K562 (cell line): ENCODE data around the gene DNAJB6. TPM values are rescaled to one million over a fixed set of nuclear protein-coding genes. Genes with fewer than 3 reads are reported as not detected.

ENCODE experiments used
- ATAC-seq: fragments of 200-7000 bp; cut with Tn5 transposase; 3 replicates; pipeline ENCODE4 v1.9.1; 2020; ENCODE audit warnings: moderate library complexity
- BruUV-seq: library from RNA; stranded (reverse); fragments of 400-500 nt; replicated peaks from 2 replicates; lab custom pipeline; 2021; lab: Mats Ljungman, UMichigan
- CTCF ChIA-PET: fragments of 300-600 bp; formaldehyde crosslinking; extraction: SDS; loops from one replicate; lab custom pipeline; 2021; ENCODE audit warnings: low intra/inter-chr PET ratio; lab: Yijun Ruan, JAX
- POLR2A ChIA-PET: fragments of 300-600, 350-650 bp; sonication (Branson Sonifier 250); formaldehyde crosslinking; extraction: SDS; loops from one replicate; lab custom pipeline; 2021; ENCODE audit warnings: antibody characterized with exemption, inconsistent platforms; lab: Yijun Ruan, JAX
- DNase-seq, 4 experiments: peaks; one replicate each; pipeline versions ENCODE4 v3.0.0 to v3.0.0-alpha.2; 2011 to 2018; ENCODE audit warnings: low spot score in 3 of 4, mixed read lengths in 3 of 4; ENCODE audit errors: extremely low read depth in 1 of 4
- FAIRE-seq: peaks from 2 replicates; lab custom pipeline; 2011; peaks lifted over from hg19 to GRCh38; lab: Jason Lieb, UNC
- H2AFZ ChIP-seq: 2 replicates; pipeline ENCODE4 v1.6.0; 2011; ENCODE audit warnings: low read depth, low read length, control low read depth, inconsistent platforms
- H3K27ac ChIP-seq: fragments of 200-600 bp; 3 replicates; pipeline ENCODE4 v1.8.0; 2011; ENCODE audit warnings: low read depth, mild to moderate bottlenecking, control low read depth, inconsistent platforms, low read length, moderate library complexity, mixed read lengths; ENCODE audit errors: extremely low read depth
- H3K27me3 ChIP-seq, 2 experiments: fragments of 300-600 bp in 1 of 2; 2 replicates in 1 of 2; 3 replicates in 1 of 2; pipeline versions ENCODE4 v1.6.0 to v1.8.0; 2011; ENCODE audit warnings: inconsistent platforms in 2 of 2, low read length in 2 of 2, mild to moderate bottlenecking in 1 of 2, mixed read lengths in 1 of 2, moderate library complexity in 1 of 2; ENCODE audit not compliant: control insufficient read depth in 2 of 2, insufficient read depth in 2 of 2
- H3K36me3 ChIP-seq: fragments of 300-600 bp; 3 replicates; pipeline ENCODE4 v1.8.0; 2011; ENCODE audit warnings: mild to moderate bottlenecking, low read length, inconsistent platforms; ENCODE audit not compliant: control insufficient read depth, insufficient read depth
- H3K4me1 ChIP-seq, 2 experiments: fragments of 200-600 bp in 1 of 2; replicated peaks in 1 of 2; 2 replicates in 1 of 2; 3 replicates in 1 of 2; pipeline versions ENCODE4 v1.5.1 to v1.8.0; 2011; ENCODE audit warnings: inconsistent platforms in 2 of 2, low read length in 2 of 2, mild to moderate bottlenecking in 1 of 2, mixed read lengths in 1 of 2, moderate library complexity in 1 of 2; ENCODE audit not compliant: control insufficient read depth in 2 of 2, insufficient read depth in 2 of 2
- H3K4me2 ChIP-seq: 2 replicates; pipeline ENCODE4 v1.6.1; 2011; ENCODE audit warnings: low read length, control low read depth, inconsistent platforms, mixed read lengths; ENCODE audit not compliant: insufficient read depth
- H3K4me3 ChIP-seq: fragments of 200-600 bp; sonication (generic), shearing (Covaris generic); 2 replicates; pipeline ENCODE4 v1.5.1; 2016; ENCODE audit warnings: control low read depth, inconsistent platforms
- H3K79me2 ChIP-seq: fragments of 200-600 bp; 3 replicates; pipeline ENCODE4 v1.8.0; 2011; ENCODE audit warnings: low read length, inconsistent platforms; ENCODE audit not compliant: control insufficient read depth, insufficient read depth
- H3K9ac ChIP-seq, 2 experiments: 2 replicates each; pipeline versions ENCODE4 v1.6.0 to v1.6.1; 2011; ENCODE audit warnings: low read depth in 2 of 2, low read length in 2 of 2, control low read depth in 1 of 2, inconsistent platforms in 1 of 2, mild to moderate bottlenecking in 1 of 2, mixed read lengths in 1 of 2; ENCODE audit not compliant: insufficient read depth in 1 of 2
- H3K9me1 ChIP-seq: one replicate; pipeline ENCODE4 v1.6.0; 2011; ENCODE audit warnings: inconsistent platforms, mild to moderate bottlenecking, low read length, moderate library complexity; ENCODE audit not compliant: control insufficient read depth, insufficient read depth
- H3K9me3 ChIP-seq: replicated peaks from 2 replicates; pipeline ENCODE4 v1.5.1; 2011; ENCODE audit warnings: low read depth, low read length, inconsistent platforms; ENCODE audit not compliant: control insufficient read depth, insufficient read depth
- H4K20me1 ChIP-seq: replicated peaks from 2 replicates; pipeline ENCODE4 v1.6.1; 2011; ENCODE audit warnings: low read length, inconsistent platforms, mixed read lengths; ENCODE audit not compliant: control insufficient read depth, insufficient read depth
- ATF3 ChIP-seq, 2 experiments: fragments of 450-650 bp in 1 of 2; sonication (generic) in 1 of 2; formaldehyde crosslinking in 1 of 2; IDR thresholded peaks in 1 of 2; conservative IDR thresholded peaks in 1 of 2; 2 replicates each; pipeline versions ENCODE4 v1.6.1 to v1.8.1; 2016 to 2023; ENCODE audit warnings: mild to moderate bottlenecking in 2 of 2, moderate library complexity in 2 of 2, inconsistent platforms in 1 of 2, missing genetic modification reagents in 1 of 2
- CBFB ChIP-seq: sonication (generic); formaldehyde crosslinking; IDR thresholded peaks from 2 replicates; pipeline ENCODE4 v1.4.0; 2020; ENCODE audit warnings: mild to moderate bottlenecking, missing genetic modification reagents
- CBX3 ChIP-seq, 2 experiments: IDR thresholded peaks; 1 replicate in 1 of 2; 2 replicates in 1 of 2; pipeline ENCODE4 v1.6.1; 2012; ENCODE audit warnings: inconsistent platforms in 2 of 2, low read length in 2 of 2, borderline replicate concordance in 1 of 2, control low read depth in 1 of 2
- FOXA3 ChIP-seq, 2 experiments: fragments of 450-650 bp in 1 of 2; sonication (generic) in 1 of 2; formaldehyde crosslinking; IDR thresholded peaks in 1 of 2; conservative IDR thresholded peaks in 1 of 2; 2 replicates each; pipeline versions ENCODE4 v1.4.0 to v1.8.0; 2020 to 2022; ENCODE audit warnings: mild to moderate bottlenecking in 2 of 2, missing genetic modification reagents in 1 of 2
- HDAC6 ChIP-seq: IDR thresholded peaks from 2 replicates; pipeline ENCODE4 v1.6.1; 2012; ENCODE audit warnings: low read depth, mild to moderate bottlenecking, control low read depth, inconsistent platforms, low read length, moderate library complexity
- HOMEZ ChIP-seq: fragments of 250-450 bp; sonication (Bioruptor Pico); IDR thresholded peaks from 2 replicates; pipeline ENCODE4 v1.4.0; 2020; ENCODE audit warnings: mild to moderate bottlenecking, moderate library complexity
- PATZ1 ChIP-seq: fragments of 250-450 bp; sonication (Bioruptor Pico); IDR thresholded peaks from 2 replicates; pipeline ENCODE4 v1.5.0; 2020; ENCODE audit warnings: mild to moderate bottlenecking, borderline replicate concordance
- PHB ChIP-seq: fragments of 250-450 bp; sonication (Bioruptor Pico); IDR thresholded peaks from 2 replicates; pipeline ENCODE4 v1.5.0; 2021
- PREB ChIP-seq: sonication (generic); formaldehyde crosslinking; IDR thresholded peaks from 2 replicates; pipeline ENCODE4 v1.8.1; 2023; ENCODE audit warnings: mild to moderate bottlenecking, missing genetic modification reagents
- STAG1 ChIP-seq: sonication (generic); formaldehyde crosslinking; IDR thresholded peaks from 2 replicates; pipeline ENCODE4 v1.5.0; 2020; ENCODE audit warnings: missing genetic modification reagents, borderline replicate concordance
- UBTF ChIP-seq, 2 experiments: IDR thresholded peaks; 2 replicates each; pipeline ENCODE4 v1.6.1; 2012; ENCODE audit warnings: improper control_type of control experiment in 2 of 2, low read depth in 2 of 2, low read length in 2 of 2, borderline replicate concordance in 1 of 2
- WGBS: fragments of 100-300 bp; shearing (Covaris generic); methylation state at CpG from one replicate; pipeline ENCODE4 v1.1.6; 2016; ENCODE audit warnings: low coverage, mixed read lengths; ENCODE audit not compliant: insufficient coverage; ENCODE audit errors: missing lambda C conversion rate; 5-methylcytosine and 5-hydroxymethylcytosine counted together
- in situ Hi-C: fragments of 300-500 bp; cut with MboI; formaldehyde crosslinking; loops from 4 replicates; pipeline ENCODE4 v1.15.0; 2018; ENCODE audit warnings: inconsistent platforms, mixed read lengths
- intact Hi-C: fragments of 100-400 bp; cut with micrococcal nuclease; formaldehyde crosslinking; loops from 2 replicates; pipeline ENCODE4 v1.14.2; 2022
- polyA plus RNA-seq, 8 experiments: library from polyadenylated mRNA; depleted of rRNA in 4 of 8; stranded (reverse) in 5 of 8; unstranded in 3 of 8; fragments of >200 nt; fragmentation: Nextera tagmentation in 2 of 8; fragmentation: Illumina TruSeq in 1 of 8; extraction: Ambion mirVana in 2 of 8; extraction: Trizol in 1 of 8; gene quantifications; 2 replicates each; pipeline versions ENCODE4 v1.2.1 to v1.2.3, GENCODE V29; 2011 to 2014; ENCODE audit warnings: inconsistent platforms in 1 of 8, missing spikeins in 1 of 8
- total RNA-seq, 7 experiments: library from RNA; depleted of rRNA in 6 of 7; stranded (reverse); fragments of >200 nt in 6 of 7; fragmentation: Illumina TruSeq in 2 of 7; extraction: Trizol in 2 of 7; gene quantifications; 2 replicates each; pipeline versions ENCODE4 v1.2.1 to v1.2.3, GENCODE V29; 2011 to 2021; ENCODE audit warnings: low replicate concordance in 1 of 7

Gene DNAJB6
- total and polyA plus RNA-seq, 9 of the 15 experiments (the other 6 are each of a cell fraction or from before 2014, with no cell fraction given): 84.5 to 158 (median 135) TPM

- Histone ChIP-seq H3K9me3 (no peaks in the 10 kb centered on the region), H4K20me1 (peaks cover 31% of the 10 kb centered on the region), H3K4me1 (peaks cover 17 to 21% of the 10 kb centered on the region in 2 experiments), H3K9ac (peak overlapping the region; percentile 3 to 78; a peak in 2 of 4 replicates), H3K36me3 (peaks cover 18% of the 10 kb centered on the region), H3K27ac (no peak overlapping the region), H2AFZ (peak overlapping the region; percentile 89), H3K4me3 (peak overlapping the region; percentile 69), H3K27me3 (no peaks in the 10 kb centered on the region; a peak in 1 of 5 replicates), H3K4me2 (peak overlapping the region; percentile 80), H3K79me2 (peaks cover 41% of the 10 kb centered on the region), H3K9me1 (no peaks in the 10 kb centered on the region)
- POLR2A ChIA-PET: interaction anchor here (0.6 to 1.2 kb wide), 2 partner anchors 8 to 17 kb away, joined by 3 read pairs; no protein-coding TSS in a partner anchor
- no peak for ATAC-seq
- DNase-seq: no peak
- TSS peak; percentile 92 for BruUV-seq
- in situ Hi-C loops: no loop called here
- no peak for FAIRE-seq
- intact Hi-C loops: loop anchor here (5.0 kb wide), 1 partner anchor 51 kb away; no protein-coding TSS in a partner anchor
- 92% methylated on average over 11 of the region's 11 CpGs for WGBS
- CTCF ChIA-PET: interaction anchor here (0.6 kb wide), 1 partner anchor 27 kb away, joined by 3 read pairs; no protein-coding TSS in a partner anchor
- TF ChIP-seq CBX3 (IDR thresholded peaks at IDR 0.05; ENCODE audit: borderline replicate concordance in 1 of 2, low read length in 2 of 2) (peak in 1 of 2 experiments; percentile 26; a peak in 1 of 3 replicates), PATZ1 (CRISPR knock-in tag) (no peak), ATF3 (IDR thresholded peaks at IDR 0.05) (no peak), ATF3 (CRISPR knock-in tag; conservative IDR thresholded peaks at IDR 0.05) (0 out of 2 replicates have a peak, but pooled peaks have one; percentile 11), PHB (CRISPR knock-in tag) (0 out of 2 replicates have a peak, but pooled peaks have one; percentile 35), FOXA3 (CRISPR knock-in tag; conservative IDR thresholded peaks at IDR 0.05 in 1 of 2, IDR thresholded peaks at IDR 0.05 in 1 of 2) (peak in 1 of 2 experiments; percentile 27; a peak in 1 of 4 replicates), HDAC6 (no peak), HOMEZ (CRISPR knock-in tag) (no peak), STAG1 (no peak), PREB (CRISPR knock-in tag) (0 out of 2 replicates have a peak, but pooled peaks have one; percentile 22), UBTF (IDR thresholded peaks at IDR 0.05; ENCODE audit: borderline replicate concordance in 1 of 2, low read depth in 2 of 2, low read length in 2 of 2) (no peak), CBFB (CRISPR knock-in tag) (no peak)
Observed at GRCh38 chr7:157335991-157336382, 817 bp upstream of the DNAJB6 start.
